CD8-positive, alpha-beta T cell (primary cell): ENCODE data around the gene CD1D. TPM values are rescaled to one million over a fixed set of nuclear protein-coding genes. Genes with fewer than 3 reads are reported as not detected.

Experiments used
- total RNA-seq, 46 experiments: library from RNA in 2 of 46; stranded (reverse) in 2 of 46; gene quantifications; one replicate each; pipeline ENCODE4 v1.2.3 and lab custom pipeline; 2021 to 2026

CD1D gene
- total RNA-seq, 2 experiments from 2014 or later: not detected

Other genes with a start within 250 kb of the CD1D start
- gene KIRREL1, start 187.2 kb upstream of the CD1D start, total RNA-seq: not detected
- gene CD1A, start 73.5 kb downstream of the CD1D start, total RNA-seq: not detected
- not detected for gene CD1C, start 109.0 kb downstream of the CD1D start, total RNA-seq
- gene CD1B, start 150.6 kb downstream of the CD1D start, total RNA-seq: not detected
- not detected for gene CD1E, start 173.0 kb downstream of the CD1D start, total RNA-seq
- gene OR10T2, start 218.6 kb downstream of the CD1D start, total RNA-seq: not detected
- not detected for gene OR10K2, start 245.3 kb downstream of the CD1D start, total RNA-seq